ENCODE results near the gene ACTL7A.
"Not testable (repeated sequence)": the region's sequence is repeated elsewhere in the genome, so short reads cannot be mapped to it uniquely, and the experiment has no call there.

The ACTL7A gene

GRCh38 chr9:108861997-108862396 lies at the start of gene ACTL7A:
ACTL7A (plus strand) TSS chr9:108862266; CDS start chr9:108862323, 57 bp downstream.
- DNase-seq (ENCODE audit: low spot score), result no peak

- no peak for DNase-seq (ENCODE audit: low spot score)
Observed at GRCh38 chr9:108812396-108813025, 49.6 kb upstream of the ACTL7A start.

GRCh38 chr9:108813951-108814601 lies 48.0 kb upstream of the ACTL7A start:
- DNase-seq (ENCODE audit: low spot score), result peak; percentile 28

- no peak for DNase-seq (ENCODE audit: low spot score)
Observed at GRCh38 chr9:108815156-108815555, 46.9 kb upstream of the ACTL7A start.

DNA sequence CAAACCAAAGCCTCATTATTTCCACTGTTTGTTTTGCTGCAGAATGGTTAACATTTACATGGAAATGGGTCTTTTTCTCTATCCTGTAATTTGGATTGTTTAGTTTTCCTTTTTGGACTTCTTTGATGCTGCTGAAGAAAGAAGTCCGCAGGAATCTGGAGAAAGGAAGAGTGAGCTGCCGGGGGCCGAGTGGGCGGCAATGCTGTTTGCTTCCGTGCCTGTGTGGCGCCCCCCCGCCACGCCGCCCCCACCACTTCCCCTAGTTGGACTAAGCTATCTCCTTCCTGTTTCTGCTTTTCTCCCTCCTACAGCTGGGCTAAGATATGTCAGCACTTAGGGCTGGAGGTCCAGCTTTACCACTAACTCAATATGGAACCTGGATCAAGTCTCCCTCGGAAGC lies 46.0 kb upstream of the ACTL7A start:
- DNase-seq (ENCODE audit: low spot score), result no peak

- DNase-seq (ENCODE audit: low spot score), result no peak
Observed at GRCh38 chr9:108823829-108824228, 38.2 kb upstream of the ACTL7A start.

GRCh38 chr9:108830272-108830671 lies 31.8 kb upstream of the ACTL7A start:
- DNase-seq (ENCODE audit: low spot score), result no peak

GRCh38 chr9:108831496-108832178 lies 30.4 kb upstream of the ACTL7A start:
- no peak for DNase-seq (ENCODE audit: low spot score)

DNA sequence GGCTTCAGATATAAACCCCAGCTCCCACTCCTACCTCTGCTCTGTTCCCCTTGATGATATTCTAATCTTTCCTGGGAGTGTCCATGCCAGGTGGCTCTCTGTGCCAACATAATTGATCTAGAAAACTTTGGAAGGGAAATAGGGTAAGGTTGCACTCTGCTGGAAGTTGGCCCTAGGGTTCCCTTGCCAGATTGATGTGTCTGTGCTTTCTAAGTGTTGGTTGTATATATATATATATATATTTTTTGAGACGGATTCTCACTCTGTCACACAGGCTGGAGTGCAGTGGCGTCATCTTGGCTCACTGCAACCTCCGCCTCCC lies 29.9 kb upstream of the ACTL7A start:
- DNase-seq (ENCODE audit: low spot score), result no peak

GRCh38 chr9:108834959-108835665 lies 27.0 kb upstream of the ACTL7A start:
- DNase-seq (ENCODE audit: low spot score), result no peak

DNA sequence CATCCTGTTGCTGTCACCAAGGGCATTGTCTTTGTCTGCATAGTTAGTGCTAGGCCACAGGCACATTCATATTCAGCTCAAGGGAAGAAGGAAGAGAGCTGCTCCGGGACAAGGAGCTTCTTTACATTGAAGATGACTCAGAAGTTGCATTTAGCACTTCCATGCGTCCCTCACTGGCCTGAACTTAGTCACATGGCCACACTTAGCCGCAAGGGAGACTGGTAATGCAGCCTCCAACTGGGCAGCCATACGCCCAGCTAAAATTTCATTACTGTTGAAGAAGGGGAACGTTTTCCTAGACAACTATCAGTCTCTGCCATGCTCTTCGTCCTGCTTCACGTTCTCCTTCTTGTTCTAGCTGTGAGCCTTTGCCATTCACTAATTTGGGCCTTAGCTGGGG lies 26.2 kb upstream of the ACTL7A start:
- DNase-seq (ENCODE audit: low spot score), result no peak

DNA sequence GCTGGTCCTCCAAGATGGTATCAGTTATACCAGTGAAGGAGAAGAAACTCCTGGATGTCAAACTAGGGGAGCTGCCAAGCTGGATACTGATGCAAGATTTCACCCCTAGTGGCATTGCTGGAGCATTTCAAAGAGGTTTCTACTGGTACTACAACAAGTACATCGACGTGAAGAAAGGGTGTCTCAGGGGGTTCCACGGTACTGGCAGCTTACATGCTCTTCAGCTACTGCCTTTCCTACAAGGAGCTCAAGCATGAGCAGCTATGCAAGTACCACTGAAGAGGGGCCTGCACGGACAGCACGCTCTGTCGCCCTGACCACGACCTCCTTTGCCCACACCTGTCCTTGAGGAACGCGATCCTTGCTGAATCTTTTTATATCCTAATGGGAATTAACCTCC lies 25.7 kb upstream of the ACTL7A start:
- no peak for DNase-seq (ENCODE audit: low spot score)

DNA sequence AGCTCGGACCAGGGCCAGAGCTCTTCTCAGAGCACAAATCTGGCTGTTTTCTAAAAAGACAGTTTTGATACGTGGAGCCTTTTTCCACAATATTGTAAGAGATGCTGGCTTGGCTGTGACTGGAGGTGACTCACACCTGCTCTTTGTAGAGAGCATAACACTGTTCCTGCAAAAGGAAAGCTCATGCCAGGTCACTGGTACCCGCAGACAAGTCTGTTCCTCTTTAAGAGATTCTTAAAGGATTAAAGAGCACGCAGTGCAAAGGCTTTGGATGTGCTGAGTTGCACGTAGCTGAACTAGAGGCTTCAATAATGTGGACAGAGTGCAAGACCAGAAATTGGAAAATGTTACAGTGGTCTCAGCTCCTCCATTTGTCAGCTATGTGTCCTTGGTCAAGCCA lies 25.3 kb upstream of the ACTL7A start:
- DNase-seq (ENCODE audit: low spot score), result no peak

DNA sequence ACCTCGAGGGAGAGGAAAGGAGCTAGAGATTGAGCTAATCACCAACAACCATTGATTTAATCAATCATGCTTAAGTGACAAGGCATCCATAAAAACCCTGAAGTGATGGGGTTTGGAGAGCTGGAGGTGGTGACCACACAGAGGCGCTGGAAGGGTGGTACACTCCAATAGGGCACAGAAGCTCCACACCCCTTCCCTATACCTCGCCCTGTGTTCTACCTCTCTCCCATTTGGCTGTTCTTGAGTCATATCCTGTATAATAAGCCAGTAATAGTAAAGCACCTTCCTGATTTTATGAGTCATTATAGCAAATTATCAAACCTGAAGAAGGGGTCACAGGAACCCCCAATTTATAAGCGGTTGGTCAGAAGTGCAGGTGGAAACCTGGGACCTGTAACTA lies 24.5 kb upstream of the ACTL7A start:
- no peak for DNase-seq (ENCODE audit: low spot score)

GRCh38 chr9:108838017-108838416 lies 24.0 kb upstream of the ACTL7A start:
- no peak for DNase-seq (ENCODE audit: low spot score)

GRCh38 chr9:108839561-108839960 lies 22.5 kb upstream of the ACTL7A start:
- DNase-seq (ENCODE audit: low spot score), result not testable (repeated sequence)

- DNase-seq (ENCODE audit: low spot score), result no peak
Observed at GRCh38 chr9:108842610-108843295, 19.3 kb upstream of the ACTL7A start.

- DNase-seq (ENCODE audit: low spot score), result no peak
Observed at GRCh38 chr9:108844391-108844790, 17.7 kb upstream of the ACTL7A start.

GRCh38 chr9:108844856-108845255 lies 17.2 kb upstream of the ACTL7A start:
- DNase-seq (ENCODE audit: low spot score), result no peak

DNA sequence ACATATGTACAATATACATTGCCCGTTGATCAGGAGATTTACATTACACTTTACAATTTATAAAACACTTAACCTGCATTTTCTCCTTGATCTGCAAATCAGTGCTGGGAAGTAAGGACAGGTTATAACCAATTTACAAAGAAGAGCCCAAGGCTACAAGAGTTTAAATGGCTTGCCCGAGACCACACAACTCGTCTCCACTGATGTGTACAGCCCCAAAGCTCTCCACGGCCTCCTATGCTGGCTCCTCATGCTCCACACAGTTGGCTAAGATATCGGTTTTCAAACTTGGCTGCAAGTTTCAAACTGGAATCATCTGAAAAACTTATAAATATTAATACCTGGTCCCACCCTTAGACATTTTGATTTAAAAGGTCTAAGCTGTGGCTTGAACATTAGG lies 16.6 kb upstream of the ACTL7A start:
- DNase-seq (ENCODE audit: low spot score), result no peak

- DNase-seq (ENCODE audit: low spot score), result no peak
Observed at GRCh38 chr9:108845947-108846346, 16.1 kb upstream of the ACTL7A start.

DNA sequence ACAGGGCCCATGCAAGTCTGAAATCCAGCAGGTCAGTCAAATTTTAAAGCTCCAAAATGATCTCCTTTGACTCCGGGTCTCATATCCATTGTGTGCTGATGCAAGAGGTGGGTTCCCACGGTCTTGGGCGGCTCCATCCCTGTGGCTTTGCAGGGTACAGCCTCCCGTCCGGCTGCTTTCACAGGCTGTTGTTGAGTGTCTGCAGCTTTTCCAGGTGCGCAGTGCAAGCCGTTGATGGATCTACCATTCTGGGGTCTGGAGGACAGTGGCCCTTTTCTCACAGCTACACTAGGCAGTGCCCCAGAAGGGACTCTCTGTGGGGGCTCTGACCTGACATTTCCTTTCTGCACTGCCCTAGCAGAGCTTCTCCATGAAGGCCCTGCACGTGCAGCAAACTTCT lies 13.8 kb upstream of the ACTL7A start:
- not testable (repeated sequence) for DNase-seq (ENCODE audit: low spot score)
